ENCODE measurements around the gene MX1.

The MX1 gene

DNA sequence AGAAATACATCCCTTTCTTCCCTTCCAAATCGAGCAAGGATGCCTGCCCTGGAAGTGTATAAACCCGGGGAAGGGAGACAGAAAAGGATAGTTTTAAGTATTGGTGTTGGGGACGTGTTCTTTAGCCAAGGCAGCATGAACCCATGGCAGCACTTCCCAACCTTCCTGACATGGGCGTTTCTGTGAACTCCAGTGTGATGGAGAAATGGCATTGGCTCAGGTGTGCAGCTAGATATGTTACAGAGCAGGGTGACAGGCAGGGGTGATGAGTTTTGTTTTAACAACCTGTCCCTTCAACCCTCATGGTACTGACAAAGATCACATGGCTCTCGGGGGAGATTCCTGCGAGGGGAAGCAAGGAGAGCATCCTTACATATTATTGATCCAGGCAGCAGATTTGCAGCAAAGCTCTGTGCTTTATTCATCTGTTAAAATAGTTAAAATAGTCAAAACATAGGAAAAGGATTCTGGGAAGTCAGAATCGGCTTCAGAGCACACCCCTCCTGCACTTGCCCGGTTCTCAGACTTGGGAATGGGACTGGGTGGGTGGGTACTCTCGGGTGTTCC is 4.0 kb downstream of the MX1 start:
- no peak for DNase-seq
- intact Hi-C loops (cut with DNase I) = no loop called here

DNA sequence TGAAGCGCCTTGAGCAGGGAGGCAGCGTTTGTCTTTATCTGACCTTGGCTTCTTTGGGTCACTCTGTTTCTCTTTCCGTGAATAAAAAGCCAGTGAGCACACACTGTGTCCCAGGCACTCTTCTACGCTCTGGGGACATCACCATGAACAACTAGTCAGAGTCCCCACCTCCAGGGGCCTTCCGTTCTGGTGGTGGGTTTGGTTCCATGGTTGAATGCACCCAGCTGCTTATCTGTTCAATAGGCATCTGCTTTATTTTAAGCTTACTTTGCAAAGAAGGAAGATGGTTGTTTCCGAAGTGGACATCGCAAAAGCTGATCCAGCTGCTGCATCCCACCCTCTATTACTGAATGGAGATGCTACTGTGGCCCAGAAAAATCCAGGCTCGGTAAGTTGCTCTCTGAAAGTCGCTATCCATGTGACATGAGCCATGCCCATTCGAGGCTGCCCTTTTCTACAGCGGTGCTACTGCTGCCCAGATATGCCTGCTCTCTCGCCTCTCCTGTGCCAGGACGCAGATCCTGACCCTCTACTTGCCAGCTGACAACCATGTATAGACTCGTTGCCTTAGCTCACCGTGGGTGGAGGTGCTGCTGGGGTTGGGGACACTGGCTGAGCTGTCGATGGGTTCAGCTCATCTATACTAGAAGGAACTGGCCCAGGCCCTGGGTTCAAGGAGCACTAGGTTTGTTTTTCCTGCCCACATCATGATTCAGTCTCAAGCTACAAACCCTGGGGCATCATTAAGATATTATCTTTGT is 5.9 kb downstream of the MX1 start:
- DNase-seq = no peak
- intact Hi-C loops (cut with DNase I) = no loop called here

DNA sequence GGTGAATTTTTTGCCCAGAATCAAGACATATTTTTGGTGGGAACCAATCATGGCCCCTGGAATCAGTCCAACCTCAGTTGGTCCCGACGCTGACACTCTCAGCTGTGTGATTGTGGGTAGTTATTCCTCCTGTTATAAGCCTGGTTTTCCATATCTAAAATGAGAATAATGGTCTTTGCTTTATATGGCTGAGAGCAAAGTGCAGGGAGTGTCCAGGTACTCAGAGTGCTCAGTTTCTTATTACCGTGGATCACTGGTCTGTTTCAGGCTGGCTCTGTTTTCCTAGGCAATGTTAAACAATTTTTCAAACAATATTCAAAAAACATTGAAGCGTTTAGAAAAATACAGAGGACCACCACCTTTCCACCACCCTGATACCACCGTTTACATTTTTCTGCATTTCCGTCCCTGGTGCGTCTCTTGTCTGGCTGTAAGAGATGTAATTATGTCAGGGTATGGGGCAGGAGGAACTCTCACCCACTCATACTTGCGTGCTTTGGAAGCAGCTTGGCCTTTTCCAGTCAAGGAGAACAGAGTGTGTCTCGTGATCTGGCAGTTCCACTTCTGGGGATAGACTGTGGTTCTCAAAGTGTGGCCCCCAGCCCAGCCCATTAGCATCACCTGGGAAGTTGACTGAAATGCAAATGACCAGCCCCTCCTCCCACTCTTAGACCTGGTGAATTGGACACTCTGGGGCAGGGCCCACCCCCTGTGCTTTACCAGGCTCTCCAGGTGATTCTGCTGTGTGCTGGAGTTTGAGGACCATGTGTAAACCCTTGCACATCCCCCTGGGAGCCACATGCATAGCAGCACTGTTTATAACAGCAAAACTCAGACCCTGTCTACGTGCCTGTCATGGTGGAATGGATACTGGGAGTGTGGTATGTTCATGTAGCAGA is 6.8 kb downstream of the MX1 start:
- intact Hi-C loops (cut with DNase I) = no loop called here

DNA sequence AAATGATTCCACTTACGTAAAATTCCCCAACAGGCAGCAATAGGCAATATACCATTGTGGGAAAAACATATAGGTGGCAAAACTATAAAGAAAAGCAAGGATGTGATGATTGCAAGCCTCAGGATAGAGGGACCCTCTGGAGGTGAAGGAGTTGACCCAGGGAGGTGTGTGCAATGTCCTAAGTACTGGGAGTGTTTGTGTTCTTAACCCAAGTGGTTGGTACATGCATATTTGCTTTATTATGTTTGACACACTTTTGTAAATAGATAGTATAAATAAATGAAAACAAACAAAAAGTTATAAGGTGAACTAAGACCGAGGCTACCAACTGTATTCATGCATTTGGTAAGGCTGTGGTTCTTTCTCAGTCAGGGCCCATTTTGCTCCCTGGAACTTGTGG is 7.5 kb downstream of the MX1 start:
- intact Hi-C loops (cut with DNase I) = no loop called here
- DNase-seq = no peak

More for the DNA sequence above, 6.8 kb downstream of the MX1 start:
- DNase-seq = no peak

DNA sequence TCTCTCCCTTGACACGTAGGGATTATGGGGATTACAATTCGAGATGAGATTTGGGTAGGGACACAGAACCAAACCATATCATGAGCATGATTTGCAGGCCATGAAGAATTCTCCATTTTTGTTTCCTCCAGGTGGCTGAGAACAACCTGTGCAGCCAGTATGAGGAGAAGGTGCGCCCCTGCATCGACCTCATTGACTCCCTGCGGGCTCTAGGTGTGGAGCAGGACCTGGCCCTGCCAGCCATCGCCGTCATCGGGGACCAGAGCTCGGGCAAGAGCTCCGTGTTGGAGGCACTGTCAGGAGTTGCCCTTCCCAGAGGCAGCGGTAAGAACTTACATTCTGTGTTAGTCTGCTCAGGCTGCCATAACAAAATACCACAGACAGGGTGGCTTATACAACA is 9.7 kb downstream of the MX1 start:
- no peak for DNase-seq
- intact Hi-C loops (cut with DNase I) = no loop called here

DNA sequence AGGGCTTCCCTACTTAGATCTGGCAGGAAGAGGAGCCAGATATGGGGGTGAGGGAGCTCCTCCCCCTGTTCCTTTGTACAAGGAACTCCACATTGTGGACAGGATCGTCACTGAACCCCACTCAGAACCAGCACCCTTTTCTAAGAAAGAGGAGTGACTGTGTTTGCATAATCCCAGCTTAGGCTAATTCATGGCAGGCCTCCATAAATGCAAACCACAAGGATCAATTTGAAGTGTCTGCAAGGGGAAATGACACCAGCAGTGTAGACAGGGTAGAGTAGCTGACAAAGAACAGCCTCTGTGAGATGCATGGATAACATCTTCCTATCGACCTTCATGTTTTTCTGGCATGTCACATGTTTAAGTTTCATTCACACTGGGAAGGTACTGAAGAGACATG is 11.7 kb downstream of the MX1 start:
- no peak for DNase-seq
- intact Hi-C loops (cut with DNase I) = no loop called here

DNA sequence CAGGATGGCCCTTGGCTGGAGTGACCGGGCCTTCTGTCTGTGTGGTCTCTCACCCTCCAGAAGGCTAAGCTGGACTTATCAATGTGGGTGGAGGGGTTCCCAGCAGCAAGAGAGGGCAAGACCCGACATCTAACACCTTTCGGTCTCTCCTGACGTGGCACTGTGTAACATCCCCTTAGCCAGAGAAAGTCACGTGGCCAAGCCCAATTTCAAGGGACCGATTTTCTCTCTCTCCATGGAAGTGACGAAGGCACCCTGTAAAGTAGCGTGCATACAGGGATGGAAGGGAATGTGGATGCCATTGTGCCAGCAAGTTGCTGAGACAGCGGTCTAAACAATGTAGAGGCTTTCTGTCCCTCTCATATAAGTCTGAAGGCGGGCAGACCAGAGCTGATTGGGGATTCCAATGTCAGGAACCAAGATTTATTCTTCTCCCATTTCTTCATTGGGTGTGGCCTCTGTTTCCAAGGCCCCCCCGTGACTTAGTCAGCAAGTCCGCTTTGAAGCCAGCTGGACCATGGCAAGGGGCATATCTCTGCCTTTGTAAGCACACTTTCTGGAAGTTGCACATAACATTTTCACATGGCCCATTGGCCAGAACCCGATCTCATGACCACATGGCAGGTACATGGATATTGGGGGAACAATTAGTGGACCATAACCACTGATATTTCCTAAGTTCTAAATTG is 12.5 kb downstream of the MX1 start:
- no peak for DNase-seq
- intact Hi-C loops (cut with DNase I) = no loop called here

DNA sequence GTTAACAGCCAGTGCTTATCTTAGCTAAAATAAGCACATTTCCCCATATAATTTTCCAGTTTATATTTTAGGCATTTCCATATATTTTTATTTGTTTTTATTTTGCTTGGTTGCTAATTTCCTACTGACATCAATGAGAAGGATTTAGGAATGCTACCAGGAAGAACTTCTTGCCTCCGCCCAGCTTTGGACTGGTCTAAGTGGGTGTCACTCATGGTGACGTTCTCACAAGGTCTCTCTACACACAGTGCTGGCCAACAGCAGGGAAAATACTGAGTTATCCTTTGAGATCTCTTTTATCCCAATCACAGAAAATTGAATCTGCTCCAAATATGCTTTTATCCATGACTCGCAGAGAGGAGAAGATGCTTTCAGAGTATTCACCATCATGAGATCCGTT is 13.2 kb downstream of the MX1 start:
- intact Hi-C loops (cut with DNase I) = no loop called here
- DNase-seq = peak in 1 of 10 donors; percentile 35

DNA sequence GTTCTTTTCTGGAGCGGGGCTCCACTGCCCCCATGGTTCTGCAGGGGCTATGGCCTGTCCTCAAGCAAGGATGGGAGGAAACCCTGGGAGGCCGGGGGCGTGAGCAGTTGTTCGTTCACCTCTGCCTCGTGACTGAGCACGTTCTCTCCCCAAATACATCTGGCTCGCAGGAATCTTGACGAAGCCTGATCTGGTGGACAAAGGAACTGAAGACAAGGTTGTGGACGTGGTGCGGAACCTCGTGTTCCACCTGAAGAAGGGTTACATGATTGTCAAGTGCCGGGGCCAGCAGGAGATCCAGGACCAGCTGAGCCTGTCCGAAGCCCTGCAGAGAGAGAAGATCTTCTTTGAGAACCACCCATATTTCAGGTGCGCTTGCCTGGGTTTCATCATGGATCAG is 15.5 kb downstream of the MX1 start:
- DNase-seq = peak in 1 of 10 donors; percentile 45

DNA sequence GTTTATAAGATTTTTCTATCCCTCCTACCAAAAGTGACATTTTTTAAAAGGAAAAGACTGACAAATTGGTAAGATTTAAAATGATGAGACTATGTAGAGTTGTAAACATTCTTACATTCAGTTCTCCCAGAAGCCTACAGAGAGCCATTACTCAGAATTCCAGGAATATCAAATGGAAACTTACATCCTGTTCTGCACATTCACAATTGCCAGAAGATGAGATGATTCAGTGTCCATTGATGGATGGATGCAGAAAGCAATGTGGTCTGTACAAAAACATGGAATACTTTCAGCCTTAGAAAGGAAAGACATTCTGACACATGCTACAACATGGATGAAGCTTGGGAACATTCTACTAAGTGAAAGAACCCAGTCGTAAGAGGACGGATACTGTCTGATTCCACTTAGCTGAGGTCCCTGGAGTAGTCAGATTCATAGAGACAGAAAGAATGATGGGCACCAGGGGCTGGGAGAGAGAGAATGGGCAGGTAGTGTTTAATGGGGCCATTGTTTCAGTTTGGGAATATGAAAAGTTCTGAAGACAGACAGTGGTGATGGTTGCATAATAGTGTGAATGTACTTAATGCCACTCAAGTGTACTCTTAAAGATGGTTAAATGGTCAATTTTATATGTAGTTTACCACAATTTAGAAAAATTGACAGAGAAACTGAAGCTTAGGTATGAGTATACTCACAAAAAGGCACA is 16.6 kb downstream of the MX1 start:
- intact Hi-C loops (cut with DNase I) = no loop called here
- no peak for DNase-seq

More for the DNA sequence above, 15.5 kb downstream of the MX1 start:
- intact Hi-C loops (cut with DNase I) = no loop called here

DNA sequence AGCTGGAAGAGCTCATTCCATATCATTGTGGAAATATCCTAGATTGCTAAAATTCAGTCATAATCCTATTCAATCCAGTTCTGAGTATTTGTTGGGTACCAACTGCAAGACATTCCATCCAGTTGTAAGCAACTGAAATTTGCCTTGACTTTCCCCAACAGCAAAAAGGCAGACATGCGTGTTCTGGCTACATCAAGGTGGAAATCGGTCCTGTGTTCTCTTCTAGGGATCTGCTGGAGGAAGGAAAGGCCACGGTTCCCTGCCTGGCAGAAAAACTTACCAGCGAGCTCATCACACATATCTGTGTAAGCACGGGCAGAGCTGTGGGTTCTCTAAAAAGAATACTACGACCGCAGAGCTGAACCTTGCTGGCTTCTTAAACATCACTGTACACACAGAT is 17.5 kb downstream of the MX1 start:
- DNase-seq = no peak
- intact Hi-C loops (cut with DNase I) = no loop called here

DNA sequence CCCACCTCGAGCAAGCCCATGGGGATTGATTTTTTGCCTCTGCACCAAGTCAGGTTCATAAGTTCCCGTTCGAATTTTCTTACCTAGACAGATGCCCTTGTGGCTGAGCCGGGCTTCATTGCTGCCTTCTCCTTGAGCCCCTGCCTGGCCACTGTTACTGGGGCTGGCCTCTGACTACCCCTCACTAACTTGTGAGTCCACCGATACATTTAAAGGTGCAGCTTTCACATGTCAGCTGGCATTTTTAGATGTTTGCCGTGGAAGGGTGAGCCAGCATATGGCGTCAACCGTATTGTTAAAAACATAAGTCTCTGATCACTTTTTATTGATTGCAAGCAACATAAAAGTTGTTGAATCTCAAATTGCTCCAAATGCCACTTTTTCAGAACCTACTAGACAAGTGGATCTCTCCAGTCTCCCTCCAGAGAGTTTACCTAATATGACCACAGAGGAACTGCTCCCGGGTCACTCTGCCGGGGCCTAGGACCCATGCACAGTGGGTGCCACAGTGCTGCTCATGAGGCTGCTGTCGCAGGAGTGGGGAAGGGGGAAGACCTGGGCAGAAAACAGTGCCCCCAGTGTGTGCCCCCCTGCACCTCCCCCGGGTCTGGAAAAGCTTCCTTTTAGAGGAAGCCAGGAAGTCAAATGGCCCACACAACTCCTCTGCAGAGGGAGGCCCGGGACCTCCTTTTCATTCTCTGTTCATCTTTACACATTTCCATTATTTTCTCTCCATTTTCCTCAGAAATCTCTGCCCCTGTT is 18.8 kb downstream of the MX1 start:
- intact Hi-C loops (cut with DNase I) = no loop called here
- no peak for DNase-seq

DNA sequence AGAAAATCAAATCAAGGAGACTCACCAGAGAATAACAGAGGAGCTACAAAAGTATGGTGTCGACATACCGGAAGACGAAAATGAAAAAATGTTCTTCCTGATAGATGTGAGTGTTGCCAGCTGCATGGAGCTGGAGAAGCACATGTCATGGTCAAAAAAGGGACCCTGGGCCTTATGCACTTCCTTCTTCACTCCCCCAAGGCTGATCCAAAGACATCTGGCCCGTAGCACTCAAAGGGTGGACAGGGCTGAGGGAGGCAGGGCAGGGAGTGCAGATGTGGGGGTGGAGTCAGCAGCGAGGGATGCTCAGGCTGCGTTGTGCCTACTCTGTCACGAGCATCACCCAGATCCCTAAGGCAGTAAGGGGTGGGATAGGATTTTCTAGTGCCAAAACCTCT is 19.4 kb downstream of the MX1 start:
- intact Hi-C loops (cut with DNase I) = no loop called here
- DNase-seq = no peak

DNA sequence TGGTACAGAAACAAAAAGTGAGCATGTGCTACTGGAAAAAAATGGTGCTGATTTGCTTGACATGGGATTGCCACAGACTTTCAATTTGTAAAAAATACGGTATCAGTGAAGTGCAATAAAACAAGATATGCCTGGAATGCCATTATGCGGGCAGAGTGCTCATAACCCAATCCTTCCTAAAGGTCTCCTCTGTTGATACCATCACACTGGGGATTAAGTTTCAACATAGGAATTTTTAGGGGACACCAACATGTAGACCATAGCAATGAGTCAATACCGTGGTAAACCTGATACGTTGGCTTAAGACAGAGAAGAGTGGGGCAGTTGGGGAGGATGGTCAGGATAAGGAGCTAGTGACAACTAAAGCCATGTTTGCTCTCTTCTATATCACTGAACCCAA is 20.5 kb downstream of the MX1 start:
- no peak for DNase-seq
- intact Hi-C loops (cut with DNase I) = no loop called here

DNA sequence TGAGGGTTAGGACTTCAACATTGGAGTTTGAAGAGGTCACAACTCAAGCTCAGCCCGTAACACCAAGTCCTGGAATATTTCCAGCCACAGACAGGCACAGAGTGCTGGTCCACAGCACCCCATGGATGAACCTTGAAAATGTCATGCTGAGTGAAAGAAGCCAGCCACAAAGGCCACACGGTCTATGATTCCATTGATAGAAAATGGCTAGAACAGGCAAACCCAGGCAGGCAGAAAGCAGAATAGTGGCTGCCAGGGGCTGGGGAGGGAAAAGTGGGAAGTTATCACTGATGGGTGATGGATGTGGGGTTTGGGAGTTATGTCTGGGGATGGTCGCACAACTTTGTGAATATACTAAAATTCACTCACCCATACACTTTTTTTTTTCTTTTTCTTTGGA is 21.3 kb downstream of the MX1 start:
- no peak for DNase-seq
- intact Hi-C loops (cut with DNase I) = no loop called here

DNA sequence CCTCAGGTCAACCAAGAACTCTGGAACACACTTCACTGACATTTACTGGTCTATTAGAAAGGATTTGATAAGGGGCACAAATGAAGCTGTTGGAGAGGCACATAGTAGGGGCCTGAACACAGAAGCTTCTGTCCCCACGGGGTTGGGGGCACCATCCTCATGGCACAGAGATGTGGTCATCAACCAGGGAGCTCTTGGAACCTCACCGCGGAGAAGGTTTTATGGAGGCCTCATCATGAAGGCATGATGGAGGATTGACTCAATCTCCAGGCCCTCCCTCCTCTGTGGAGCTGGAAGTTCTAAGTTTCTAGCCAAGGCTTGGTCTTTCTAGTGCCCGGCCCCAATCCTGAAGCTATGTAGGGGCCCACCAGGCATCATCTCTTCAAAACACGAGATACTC is 23.6 kb downstream of the MX1 start:
- no peak for DNase-seq
- intact Hi-C loops (cut with DNase I) = no loop called here

DNA sequence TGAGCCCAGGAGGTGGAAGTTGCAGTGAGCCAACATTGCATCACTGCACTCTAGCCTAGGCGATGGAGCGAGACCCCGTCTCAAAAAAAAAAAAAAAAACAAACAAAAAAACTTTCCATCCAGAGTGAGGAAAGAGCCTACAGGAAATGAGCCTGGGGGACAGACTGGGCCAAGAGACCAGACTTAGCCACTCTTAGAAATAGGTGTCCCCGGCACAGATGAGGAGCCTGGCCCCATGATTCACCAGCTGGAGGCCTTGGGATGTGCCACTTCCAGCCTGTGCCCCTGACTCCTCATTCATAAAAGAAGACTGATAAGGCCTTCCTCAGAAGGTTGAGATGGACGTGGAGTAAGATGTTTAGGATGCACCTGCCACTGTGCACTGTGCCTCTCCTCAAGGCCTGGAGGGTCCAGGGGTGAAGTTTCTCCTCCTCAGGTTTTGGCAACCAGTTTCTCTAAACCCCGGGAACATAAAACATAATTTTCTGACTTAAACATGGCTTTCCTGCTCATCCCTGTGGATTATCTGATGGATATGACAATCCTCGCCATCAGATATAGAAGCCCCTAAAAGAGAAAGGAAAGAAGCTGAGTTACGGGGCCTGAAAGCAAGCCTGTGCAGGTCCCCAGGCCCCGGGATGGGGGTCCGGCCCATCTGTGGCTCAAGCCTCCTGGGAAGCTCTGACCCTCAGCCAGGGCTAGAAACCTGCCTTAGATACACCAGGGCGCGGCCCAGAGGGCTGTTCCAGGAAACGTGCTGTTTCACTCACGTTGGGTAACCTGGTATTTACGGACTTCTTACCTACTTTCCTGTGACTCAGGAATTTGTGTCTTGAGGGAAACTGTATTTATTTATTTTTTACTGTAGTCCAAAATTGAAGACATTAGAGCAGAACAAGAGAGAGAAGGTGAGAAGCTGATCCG is 26.0 kb downstream of the MX1 start:
- no peak for DNase-seq

DNA sequence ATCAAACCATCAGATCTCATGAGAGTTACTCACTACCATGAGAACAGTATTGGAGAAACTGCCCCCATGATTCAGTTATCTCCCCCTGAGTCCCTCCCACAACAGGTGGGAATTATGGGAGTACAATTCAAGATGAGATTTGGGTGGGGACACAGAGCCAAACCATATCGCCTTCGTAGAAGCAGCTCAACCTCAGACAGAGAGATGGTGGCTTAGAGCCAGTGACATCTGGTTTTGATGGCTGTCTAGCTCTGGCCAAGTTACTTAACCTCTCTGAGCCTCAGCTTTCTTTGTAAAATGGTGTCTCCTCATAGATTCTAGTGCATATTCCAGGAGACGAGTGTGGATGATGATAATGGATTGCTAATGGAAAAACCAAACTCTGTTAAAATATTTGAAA is 27.2 kb downstream of the MX1 start:
- DNase-seq = no peak
- intact Hi-C loops (cut with DNase I) = no loop called here

More for the DNA sequence above, 26.0 kb downstream of the MX1 start:
- intact Hi-C loops (cut with DNase I) = no loop called here

DNA sequence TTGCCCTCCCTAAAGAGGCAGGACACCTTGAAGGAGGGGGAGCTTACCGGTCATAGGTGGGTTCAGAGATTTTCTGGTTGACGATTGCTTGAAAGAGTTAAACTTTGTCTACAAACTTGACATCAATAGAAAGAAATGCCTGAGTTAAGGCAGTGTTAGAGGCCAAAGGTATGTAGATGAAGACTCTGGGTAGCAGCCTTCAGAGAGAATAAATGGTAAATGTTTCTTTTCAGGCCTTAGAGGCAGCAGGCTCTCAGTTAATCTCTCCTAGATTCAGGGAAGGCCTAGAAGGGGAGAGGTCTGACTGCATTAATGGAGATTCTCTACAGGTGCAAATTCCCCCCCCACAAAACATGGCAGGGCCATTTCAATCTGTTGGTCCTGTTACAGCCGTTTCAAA is 27.7 kb downstream of the MX1 start:
- no peak for DNase-seq
- intact Hi-C loops (cut with DNase I) = no loop called here
